HL-60 (cell line): ENCODE data around the gene TEC.

Experiments used
- DNase-seq, 2 experiments: peaks; one replicate each; pipeline ENCODE4 v3.0.0-alpha.2; 2010 to 2020; ENCODE audit warnings: low read depth in 1 of 2, low spot score in 1 of 2
- H3K27ac ChIP-seq: fragments of 250-450 bp; sonication (Bioruptor Pico); replicated peaks from 2 replicates; pipeline ENCODE4 v1.5.1; 2020; ENCODE audit warnings: mild to moderate bottlenecking, moderate library complexity
- H3K27me3 ChIP-seq: fragments of 250-450 bp; sonication (Bioruptor Pico); 2 replicates; pipeline ENCODE4 v1.5.1; 2021; ENCODE audit warnings: mild to moderate bottlenecking, moderate library complexity; ENCODE audit not compliant: insufficient read depth, poor library complexity, severe bottlenecking
- H3K4me3 ChIP-seq: replicated peaks from 2 replicates; pipeline ENCODE4 v1.5.1; 2011; ENCODE audit warnings: mild to moderate bottlenecking, control low read depth, low read length; ENCODE audit not compliant: insufficient read depth
- GABPA ChIP-seq: IDR thresholded peaks from 2 replicates; pipeline ENCODE4 v1.6.1; 2012; ENCODE audit warnings: low read depth
- POLR2AphosphoS5 ChIP-seq: IDR thresholded peaks from 2 replicates; pipeline ENCODE4 v1.6.1; 2012; ENCODE audit warnings: low read depth
- SPI1 ChIP-seq: IDR thresholded peaks from 2 replicates; pipeline ENCODE4 v1.6.1; 2012; ENCODE audit warnings: low read depth, mild to moderate bottlenecking, borderline replicate concordance
- TF ChIP-seq, protein P1 (sequence below): IDR thresholded peaks from 2 replicates; pipeline ENCODE4 v1.6.1; 2012; ENCODE audit warnings: low read depth; ENCODE audit not compliant: insufficient replicate concordance
- TF ChIP-seq, protein P2 (sequence below): IDR thresholded peaks from one replicate; pipeline ENCODE4 v1.5.1; 2011; ENCODE audit warnings: low read length, control low read depth, inconsistent platforms; ENCODE audit not compliant: insufficient read depth

The TEC gene

DNA sequence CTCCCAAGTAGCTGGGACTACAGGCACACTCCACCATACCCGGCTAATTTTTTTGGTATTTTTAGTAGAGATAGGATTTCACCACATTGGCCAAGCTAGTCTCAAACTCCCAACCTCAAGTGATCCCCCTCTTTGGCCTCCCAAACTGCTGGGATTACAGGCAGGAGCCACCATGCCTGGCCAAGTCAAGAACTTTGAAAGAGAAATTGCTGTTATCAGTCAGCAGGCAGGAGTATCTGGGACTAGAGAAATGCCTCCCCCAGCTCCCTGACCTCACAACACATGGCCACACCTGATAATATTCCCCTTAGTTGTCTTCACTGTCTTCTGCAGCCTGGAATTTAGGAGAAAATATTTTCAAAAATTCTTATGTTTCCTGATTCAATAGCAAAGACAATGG is 143.0 kb downstream of the TEC start:
- H3K4me3 ChIP-seq, result no peak overlapping the region
- H3K27ac ChIP-seq, result no peak overlapping the region
- DNase-seq, result no peak
- TF ChIP-seq POLR2AphosphoS5, result no peak
- TF ChIP-seq, protein P1, sequence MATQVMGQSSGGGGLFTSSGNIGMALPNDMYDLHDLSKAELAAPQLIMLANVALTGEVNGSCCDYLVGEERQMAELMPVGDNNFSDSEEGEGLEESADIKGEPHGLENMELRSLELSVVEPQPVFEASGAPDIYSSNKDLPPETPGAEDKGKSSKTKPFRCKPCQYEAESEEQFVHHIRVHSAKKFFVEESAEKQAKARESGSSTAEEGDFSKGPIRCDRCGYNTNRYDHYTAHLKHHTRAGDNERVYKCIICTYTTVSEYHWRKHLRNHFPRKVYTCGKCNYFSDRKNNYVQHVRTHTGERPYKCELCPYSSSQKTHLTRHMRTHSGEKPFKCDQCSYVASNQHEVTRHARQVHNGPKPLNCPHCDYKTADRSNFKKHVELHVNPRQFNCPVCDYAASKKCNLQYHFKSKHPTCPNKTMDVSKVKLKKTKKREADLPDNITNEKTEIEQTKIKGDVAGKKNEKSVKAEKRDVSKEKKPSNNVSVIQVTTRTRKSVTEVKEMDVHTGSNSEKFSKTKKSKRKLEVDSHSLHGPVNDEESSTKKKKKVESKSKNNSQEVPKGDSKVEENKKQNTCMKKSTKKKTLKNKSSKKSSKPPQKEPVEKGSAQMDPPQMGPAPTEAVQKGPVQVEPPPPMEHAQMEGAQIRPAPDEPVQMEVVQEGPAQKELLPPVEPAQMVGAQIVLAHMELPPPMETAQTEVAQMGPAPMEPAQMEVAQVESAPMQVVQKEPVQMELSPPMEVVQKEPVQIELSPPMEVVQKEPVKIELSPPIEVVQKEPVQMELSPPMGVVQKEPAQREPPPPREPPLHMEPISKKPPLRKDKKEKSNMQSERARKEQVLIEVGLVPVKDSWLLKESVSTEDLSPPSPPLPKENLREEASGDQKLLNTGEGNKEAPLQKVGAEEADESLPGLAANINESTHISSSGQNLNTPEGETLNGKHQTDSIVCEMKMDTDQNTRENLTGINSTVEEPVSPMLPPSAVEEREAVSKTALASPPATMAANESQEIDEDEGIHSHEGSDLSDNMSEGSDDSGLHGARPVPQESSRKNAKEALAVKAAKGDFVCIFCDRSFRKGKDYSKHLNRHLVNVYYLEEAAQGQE, result no peak
- TF ChIP-seq GABPA, result no peak
- TF ChIP-seq, protein P2, sequence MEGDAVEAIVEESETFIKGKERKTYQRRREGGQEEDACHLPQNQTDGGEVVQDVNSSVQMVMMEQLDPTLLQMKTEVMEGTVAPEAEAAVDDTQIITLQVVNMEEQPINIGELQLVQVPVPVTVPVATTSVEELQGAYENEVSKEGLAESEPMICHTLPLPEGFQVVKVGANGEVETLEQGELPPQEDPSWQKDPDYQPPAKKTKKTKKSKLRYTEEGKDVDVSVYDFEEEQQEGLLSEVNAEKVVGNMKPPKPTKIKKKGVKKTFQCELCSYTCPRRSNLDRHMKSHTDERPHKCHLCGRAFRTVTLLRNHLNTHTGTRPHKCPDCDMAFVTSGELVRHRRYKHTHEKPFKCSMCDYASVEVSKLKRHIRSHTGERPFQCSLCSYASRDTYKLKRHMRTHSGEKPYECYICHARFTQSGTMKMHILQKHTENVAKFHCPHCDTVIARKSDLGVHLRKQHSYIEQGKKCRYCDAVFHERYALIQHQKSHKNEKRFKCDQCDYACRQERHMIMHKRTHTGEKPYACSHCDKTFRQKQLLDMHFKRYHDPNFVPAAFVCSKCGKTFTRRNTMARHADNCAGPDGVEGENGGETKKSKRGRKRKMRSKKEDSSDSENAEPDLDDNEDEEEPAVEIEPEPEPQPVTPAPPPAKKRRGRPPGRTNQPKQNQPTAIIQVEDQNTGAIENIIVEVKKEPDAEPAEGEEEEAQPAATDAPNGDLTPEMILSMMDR, result no peak
- TF ChIP-seq SPI1, result no peak
- H3K27me3 ChIP-seq, result no peaks in the 10 kb centered on the region

DNA sequence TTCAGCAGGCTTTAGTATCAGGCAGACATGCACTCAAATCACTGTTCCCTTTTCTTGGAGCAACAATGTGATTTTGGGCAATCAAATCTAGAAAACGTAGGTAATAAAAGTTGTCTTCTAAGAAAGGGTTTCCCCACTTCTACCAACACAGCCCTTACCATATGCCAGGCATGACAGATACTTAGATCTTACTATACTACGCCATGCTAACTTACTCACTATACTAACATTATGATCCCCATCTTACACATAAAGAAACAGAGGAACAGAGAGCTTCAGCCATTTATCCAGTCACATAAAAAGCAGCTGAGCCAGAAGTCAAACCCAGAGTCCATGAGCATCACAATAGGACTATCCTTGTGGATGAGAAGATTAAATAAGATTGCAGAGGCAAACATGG is 144.8 kb downstream of the TEC start:
- TF ChIP-seq GABPA, result no peak
- TF ChIP-seq POLR2AphosphoS5, result no peak
- TF ChIP-seq, protein P1, result no peak
- no peak for TF ChIP-seq SPI1
- TF ChIP-seq, protein P2, result no peak
- H3K27ac ChIP-seq, result no peak overlapping the region
- no peak overlapping the region for H3K4me3 ChIP-seq
- DNase-seq, result no peak
- H3K27me3 ChIP-seq, result no peaks in the 10 kb centered on the region

DNA sequence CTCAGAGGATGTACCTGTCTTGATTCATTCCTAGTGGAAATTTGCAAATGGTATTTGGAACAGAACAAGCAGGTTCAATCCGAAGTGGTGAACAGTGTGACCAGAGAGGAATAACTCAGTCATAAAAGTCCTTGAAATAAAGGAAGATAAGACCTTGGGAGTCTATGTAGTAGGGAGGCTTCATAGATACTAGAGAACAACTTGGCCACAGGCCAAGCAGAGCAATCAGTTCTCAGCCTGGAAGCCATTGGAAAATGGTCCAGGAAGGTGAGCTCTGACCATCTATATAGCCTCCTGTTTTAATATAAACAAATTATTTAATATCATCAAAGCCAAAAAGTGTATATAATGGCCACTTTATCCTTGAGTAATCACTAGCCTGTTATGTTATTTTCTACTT is 146.9 kb downstream of the TEC start:
- TF ChIP-seq, protein P2, result no peak
- no peak for TF ChIP-seq SPI1
- TF ChIP-seq, protein P1, result no peak
- TF ChIP-seq POLR2AphosphoS5, result no peak
- TF ChIP-seq GABPA, result no peak
- no peaks in the 10 kb centered on the region for H3K27me3 ChIP-seq
- H3K4me3 ChIP-seq, result no peak overlapping the region
- no peak for DNase-seq
- H3K27ac ChIP-seq, result no peak overlapping the region
